Activated CD8-positive, alpha-beta memory T cell treated with anti-CD3 and anti-CD28 coated beads, Interleukin-2, amount 50 U/mL, for 1 hour (primary cell): ENCODE results near the gene TMEM186.
"Not testable (repeated sequence)": the region's sequence is repeated elsewhere in the genome, so short reads cannot be mapped to it uniquely, and the experiment has no call there.

ENCODE experiments used
- DNase-seq: peaks from one replicate; pipeline ENCODE4 v3.0.0-alpha.2; 2020; ENCODE audit errors: extremely low read depth

The TMEM186 gene

DNA sequence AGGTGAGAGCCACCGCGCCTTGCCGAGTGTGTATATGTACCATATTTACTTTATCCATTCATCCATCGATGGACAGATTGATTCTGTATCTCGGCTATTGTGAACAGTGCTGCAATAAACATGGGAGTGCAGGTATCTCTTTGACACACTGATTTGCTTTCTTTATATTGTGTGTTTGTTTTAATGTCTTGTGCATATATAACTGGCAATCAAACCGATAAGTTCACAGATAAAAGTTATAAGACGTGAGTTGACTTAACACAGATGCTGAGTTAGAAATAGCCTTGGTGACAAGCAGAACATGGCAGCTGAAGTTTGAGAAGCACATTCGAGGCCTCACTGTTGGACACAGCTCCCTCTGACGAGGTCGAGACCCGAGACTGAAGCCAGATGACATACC is 23.2 kb downstream of the TMEM186 start:
- no peak for DNase-seq

DNA sequence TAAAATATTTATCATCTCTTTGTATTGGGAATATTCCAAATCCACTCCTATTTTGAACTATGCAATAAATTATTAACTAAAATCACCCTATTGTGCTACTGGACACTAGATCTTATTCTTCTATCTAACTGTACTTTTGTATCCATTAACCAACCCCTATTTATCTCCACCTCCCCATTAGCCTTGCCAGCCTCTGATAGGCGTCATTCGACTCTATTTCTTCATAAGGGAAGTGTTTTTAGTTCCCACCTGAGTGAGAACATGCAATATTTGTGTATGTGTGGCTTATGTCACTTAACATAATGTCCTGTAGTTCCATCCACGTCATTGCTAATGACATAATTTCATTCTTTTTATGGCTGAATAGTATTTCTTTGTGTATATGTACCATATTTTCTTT is 23.9 kb downstream of the TMEM186 start:
- no peak for DNase-seq

DNA sequence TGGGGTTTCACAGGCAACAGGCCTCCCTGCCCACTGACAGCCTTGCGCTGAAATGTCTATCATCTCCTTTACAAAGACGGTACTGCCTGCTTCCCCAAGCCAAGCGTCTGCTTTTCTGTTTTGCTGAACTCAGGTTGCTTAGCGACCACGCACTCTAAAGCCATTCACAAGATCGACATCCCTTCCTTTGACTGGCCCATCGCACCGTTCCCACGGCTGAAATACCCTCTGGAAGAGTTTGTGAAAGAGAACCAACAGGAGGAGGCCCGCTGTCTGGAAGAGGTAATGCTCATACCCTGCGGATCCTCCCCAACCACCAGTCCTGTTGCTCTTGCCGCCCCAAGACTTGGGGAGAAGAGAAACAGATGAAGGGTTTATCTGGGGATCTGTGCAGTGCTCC is 28.7 kb downstream of the TMEM186 start:
- DNase-seq: no peak

DNA sequence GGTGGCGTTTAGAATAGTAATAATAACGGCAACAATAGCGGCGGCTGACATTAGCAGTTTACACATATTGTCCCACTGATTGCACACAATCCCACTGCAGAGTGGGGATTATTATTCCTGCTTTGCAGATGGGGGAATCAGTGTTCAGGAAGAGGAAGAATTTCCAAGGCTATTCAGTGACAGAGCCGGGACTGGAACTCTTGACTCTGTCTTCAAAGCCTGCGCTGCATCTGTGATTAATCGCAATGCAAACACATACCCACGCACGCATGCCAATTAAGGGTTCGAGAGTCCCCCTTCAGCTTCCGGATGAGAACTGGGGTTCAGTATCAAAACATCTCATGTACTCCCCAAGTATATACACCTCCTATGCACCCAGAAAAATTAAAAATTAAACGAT is 29.2 kb downstream of the TMEM186 start:
- DNase-seq: no peak

DNA sequence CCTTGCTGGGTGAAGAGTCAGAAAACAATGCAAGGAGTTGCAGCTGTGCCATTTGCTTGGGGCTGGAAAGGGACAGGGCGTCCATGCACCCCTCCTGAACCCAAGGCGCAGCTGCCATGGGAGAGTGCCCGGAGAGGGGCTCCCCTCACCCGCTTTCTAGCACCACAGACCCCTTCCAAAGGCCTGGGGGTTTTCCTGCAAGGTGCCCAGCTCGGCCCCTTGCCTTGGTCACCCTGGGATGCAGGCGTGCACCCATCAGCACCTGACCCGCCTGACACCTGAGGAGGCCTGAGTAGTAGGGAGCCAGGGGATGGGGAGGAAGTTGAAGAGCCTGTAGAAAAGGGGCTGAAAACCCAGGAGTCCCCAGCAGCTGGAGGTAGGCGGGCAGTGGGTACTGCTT is 30.3 kb downstream of the TMEM186 start:
- DNase-seq: no peak

DNA sequence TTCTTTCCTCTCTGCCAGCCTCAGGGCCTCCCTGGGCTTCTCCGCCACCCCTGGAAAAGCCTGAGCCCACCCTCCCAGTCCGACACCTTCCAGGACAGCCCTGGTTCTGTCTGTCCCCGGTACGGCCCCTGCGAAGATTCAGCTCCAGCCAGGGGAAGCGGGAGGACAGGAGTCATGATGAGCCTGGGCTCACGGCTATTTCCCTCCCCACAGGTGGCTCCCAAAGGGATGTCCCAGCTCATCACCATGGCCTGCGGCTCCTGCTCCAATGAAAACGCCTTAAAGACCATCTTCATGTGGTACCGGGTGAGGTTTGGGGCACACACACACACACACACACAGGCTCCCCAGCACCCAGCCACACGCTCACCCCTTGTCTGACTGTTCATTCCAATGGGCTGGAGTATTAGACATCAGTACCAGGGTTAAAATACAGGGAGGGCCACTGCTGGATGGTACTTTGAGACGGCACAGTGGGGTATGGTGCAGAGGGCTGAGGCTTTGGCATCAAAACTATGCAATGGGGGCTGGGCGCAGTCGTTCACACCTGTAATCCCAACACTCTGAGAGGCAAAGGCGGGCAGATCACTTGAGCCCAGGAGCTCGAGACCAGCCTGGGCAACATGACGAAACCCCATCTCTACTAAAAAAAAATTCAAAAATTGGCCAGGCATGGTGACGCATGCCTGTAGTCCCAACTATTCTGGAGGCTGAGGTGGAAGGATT is 32.8 kb downstream of the TMEM186 start:
- no peak for DNase-seq

DNA sequence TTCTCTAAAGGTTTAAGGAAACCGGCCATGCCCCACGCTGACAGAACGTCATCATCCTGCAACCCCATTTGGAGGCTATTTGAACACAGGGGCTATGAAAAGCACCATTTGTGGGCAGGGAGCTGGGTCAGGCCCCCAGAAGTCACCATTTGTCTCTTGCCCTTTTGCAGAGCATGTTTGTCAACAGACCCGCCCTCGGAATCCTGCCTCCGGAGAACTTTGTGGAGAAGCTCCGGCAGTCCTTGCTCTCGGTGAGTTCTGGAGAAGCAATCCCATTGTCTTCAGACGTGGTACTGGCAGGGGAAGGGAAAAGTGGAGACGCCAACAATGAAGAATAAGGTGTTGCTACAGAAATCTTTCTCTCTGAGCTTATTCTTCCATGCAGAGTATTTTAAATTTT is 33.5 kb downstream of the TMEM186 start:
- no peak for DNase-seq

DNA sequence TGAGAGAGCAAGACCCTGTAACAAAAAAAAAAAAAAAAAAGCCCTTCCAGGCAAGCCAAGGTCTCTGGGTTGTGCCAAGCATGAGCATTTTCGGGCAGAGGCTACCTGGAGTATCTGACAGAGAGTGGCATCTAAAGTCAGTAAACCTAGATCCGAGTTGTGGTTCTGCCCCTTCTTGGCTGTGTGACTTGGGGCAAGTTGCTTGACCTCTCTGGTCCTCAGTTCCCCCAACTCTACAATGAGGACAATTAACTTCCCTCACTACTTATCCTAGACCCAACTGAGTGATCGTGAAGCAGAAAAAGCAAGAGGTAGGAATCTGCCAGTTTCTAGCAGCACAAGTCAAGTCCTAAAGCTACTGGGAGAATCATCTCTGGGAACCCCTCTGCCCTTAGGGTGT is 34.4 kb downstream of the TMEM186 start:
- DNase-seq: no peak

DNA sequence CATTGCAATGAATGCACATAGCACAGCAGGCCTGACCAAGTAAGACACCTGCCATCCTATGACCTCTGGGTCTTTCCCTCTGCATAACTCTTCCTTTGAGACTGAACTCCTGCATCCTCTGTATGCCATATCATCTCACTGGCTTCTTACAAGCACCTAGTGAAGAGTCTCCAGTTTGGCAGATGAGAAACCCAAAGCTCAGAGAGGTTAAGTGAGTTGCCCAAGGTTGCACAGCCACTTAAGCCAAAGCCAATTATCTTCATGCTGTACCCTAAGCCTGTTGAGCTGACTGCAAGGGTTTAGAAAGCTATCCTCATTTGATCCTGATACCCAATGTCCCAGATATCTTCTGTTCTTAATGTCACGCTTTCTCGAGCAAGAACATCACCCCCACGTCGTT is 35.2 kb downstream of the TMEM186 start:
- DNase-seq: no peak

DNA sequence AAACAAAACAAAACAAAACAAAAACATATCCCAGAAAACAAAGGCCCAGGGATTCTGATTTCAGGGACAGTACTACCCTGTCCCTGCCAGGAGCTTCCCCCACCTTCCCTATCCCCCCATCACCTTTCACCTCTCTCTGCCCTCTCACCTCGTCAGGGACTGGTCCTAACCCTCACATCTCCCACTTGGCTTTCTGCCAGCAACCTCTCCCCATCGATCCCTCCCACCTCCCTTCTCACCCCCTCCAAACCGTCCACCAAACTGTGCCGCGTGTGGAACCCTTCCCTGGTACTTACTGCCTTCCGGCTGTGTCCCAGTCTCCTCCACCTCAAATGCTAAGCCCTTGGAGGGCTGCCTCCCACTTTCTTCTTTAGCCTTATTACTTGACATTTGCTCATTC is 36.4 kb downstream of the TMEM186 start:
- DNase-seq: no peak

DNA sequence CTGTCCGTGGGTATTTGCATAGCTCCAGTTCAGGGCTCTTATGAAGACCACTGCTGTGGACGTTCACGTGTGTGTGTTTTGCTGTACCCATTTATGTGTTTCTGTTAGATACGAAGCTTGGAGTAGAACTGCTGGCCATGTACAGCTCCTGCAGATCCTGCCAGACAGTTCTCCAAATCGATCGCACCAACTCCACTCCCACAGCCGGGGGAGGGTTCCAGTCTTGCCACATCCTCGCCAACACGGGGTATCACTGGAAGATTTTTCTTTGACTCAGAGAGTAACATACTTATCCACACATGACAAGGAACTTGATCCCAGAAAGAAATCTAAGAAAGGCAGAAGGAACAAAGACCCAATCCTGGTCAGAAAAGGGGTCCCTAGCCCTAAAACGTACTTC is 37.4 kb downstream of the TMEM186 start:
- DNase-seq: no peak

DNA sequence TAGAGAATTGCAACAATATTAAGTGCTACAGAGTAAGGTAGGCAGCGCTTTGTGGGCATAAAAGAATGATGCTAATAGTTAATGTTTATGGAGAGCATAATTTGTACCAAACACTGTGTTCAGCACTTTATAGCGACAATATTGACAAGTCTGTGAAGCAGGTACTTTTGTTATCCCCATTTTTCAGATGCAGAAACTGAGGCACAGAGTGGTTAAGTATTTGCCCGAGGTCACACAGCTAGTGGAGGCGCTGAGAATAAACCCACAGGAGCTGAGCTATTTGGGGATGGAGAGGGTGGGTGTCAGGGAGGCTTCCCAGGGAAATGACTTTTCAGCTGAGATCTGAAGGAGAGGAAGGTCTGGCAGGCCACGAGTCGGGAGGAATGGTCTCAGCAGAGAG is 39.4 kb downstream of the TMEM186 start:
- DNase-seq: no peak

DNA sequence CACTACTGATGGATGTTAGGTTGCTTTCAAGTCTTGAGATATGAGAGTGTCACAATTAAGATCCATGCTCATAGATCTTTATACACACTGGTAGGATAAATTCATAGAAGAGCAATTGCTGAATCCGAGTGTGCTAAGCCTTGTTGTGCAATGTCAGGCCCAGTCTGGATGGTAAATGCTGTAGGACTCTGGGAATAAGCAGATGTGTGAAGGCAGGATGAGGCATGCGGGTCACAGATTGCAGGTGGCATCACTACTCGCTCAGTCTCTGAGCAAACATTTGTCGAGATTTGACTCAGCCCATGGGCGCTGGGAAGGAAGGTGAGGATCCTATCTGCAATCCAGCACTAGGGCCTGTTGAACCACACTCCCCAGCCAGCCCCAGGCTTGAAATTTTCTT is 40.7 kb downstream of the TMEM186 start:
- DNase-seq: no peak

DNA sequence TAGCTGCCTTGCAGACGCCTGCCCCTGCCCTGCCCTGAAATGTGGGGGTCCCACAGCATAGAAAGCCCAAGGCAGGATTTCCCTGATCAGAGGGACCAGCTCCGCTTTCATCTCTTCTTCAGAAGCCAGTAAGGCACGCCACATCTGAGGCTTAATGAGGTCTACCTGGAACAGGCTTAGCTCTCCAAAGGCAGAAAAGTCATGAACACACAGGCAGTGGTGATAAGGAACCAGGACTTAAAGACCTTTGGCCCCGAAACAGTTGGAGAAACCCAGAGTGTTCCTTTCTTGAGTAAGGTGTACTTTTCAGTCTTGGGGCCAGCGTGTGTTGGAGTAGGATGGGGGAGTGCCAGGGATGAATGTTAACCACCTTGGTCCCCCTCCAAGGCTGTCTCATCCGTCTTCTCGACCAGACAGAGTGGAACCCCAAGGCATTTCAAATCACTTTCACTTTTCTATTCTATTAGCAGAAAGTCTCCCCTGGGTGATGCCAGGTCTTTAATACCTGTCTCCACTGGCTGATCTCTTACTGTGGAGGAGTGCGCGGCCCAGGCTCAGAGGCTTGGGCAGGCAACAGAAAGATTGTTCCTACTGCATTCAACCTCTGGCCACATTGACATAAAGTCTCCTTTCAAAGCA is 43.9 kb downstream of the TMEM186 start:
- DNase-seq: no peak

DNA sequence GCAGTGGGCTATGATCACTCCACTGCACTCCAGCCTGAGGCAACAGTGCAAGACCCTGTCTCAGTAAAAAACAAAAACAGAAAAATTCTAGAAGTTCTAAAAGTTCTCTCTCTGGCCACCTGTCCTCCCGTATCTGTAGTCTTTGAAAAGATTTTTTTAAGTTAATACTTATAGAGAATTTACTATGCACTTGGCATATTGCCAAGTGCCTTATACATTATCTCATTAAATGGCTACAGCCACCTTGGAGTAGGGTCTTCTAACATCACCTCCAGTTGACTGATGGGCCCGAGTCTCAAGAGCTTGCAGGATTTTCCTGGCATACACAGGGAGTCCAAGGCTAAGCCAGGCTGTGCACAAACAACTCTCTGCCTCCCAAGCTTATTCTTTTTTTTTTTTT is 44.7 kb downstream of the TMEM186 start:
- no peak for DNase-seq

DNA sequence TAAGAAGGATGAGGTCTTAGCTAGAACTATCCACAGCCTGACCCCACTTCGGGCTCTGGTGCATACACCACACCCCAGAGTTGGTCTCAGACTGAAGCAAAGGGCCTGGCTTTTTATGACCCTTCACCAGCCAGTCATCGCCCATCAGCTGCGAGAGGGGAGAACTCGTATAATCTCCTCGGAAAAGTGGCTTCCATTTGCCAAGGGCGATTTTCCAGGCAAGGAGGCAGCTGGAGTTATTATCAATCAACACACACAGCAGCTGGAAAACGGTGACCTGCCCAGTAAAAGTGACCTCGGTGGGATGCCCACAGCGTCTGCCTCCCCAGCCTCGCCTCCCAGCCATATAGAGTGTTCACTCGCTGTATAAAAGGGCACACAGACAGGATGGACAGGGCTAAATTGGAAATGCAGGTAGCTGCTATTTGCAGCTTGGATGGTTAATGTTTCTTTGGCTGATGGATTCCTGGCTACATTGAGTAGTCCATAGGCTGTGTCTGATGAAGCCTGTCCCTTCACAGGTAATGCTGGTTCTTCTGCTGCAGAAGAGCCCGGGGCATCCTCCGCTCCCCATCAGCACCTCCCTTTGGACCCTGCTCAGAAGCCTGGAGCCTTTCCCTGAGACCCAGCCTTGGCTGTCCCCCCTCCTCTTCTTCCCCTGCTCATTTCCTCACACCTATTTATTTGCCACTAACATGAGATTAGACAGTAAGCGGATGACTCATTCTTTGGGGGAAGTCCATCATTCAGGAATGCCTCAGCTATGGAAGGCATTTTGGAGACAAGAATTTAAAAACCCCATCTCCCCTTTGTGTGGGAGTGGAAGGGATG is 45.7 kb downstream of the TMEM186 start:
- no peak for DNase-seq

DNA sequence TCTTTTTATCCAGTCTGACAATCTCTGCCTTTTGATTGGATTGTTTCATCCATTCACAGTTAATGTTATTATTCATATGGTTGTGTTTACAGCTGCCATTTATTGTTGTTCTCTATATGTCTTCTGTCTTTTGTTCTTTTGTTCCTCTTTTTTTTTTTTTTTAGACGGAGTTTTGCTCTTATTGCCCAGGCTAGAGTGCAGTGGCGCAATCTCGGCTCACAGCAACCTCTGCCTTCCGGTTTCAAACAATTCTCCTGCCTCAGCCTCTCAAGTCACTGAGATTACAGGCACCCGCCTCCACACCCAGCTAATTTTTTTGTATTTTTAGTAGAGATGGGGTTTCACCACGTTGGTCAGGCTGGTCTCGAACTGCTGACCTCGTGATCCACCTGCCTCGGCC is 48.5 kb downstream of the TMEM186 start:
- DNase-seq: not testable (repeated sequence)
